COLO829 (cell line): ENCODE measurements around the gene ANKLE1.

Experiments used
- DNase-seq: peaks from one replicate; pipeline ENCODE4 v3.0.0; 2012; ENCODE audit warnings: low spot score

The ANKLE1 gene

GRCh38 chr19:17325881-17326594 is 44.3 kb downstream of the ANKLE1 start:
- no peak for DNase-seq

- no peak for DNase-seq
Measured at GRCh38 chr19:17326595-17326966, 44.9 kb downstream of the ANKLE1 start.

- no peak for DNase-seq
Measured at GRCh38 chr19:17327068-17327653, 45.5 kb downstream of the ANKLE1 start.

GRCh38 chr19:17327654-17328516 is 46.2 kb downstream of the ANKLE1 start:
- DNase-seq: no peak

- DNase-seq: no peak
Measured at GRCh38 chr19:17328517-17329365, 47.0 kb downstream of the ANKLE1 start.

- no peak for DNase-seq
Measured at GRCh38 chr19:17329366-17330261, 47.9 kb downstream of the ANKLE1 start.

- DNase-seq: no peak
Measured at GRCh38 chr19:17330262-17331044, 48.8 kb downstream of the ANKLE1 start.

- DNase-seq: no peak
Measured at GRCh38 chr19:17331045-17331558, 49.4 kb downstream of the ANKLE1 start.

- DNase-seq: no peak
Measured at GRCh38 chr19:17332360-17332676, 50.6 kb downstream of the ANKLE1 start.

- peak; percentile 55 for DNase-seq
Measured at GRCh38 chr19:17332677-17333581, 51.2 kb downstream of the ANKLE1 start.

GRCh38 chr19:17333611-17334413 is 52.1 kb downstream of the ANKLE1 start:
- no peak for DNase-seq

GRCh38 chr19:17334414-17335409 is 53.0 kb downstream of the ANKLE1 start, which contains the start of gene ANO8:
Gene ANO8 (minus strand): TSS chr19:17334855. CDS start chr19:17334670, 185 bp downstream.
- DNase-seq: peak; percentile 85

- no peak for DNase-seq
Measured at GRCh38 chr19:17335575-17335974, 53.9 kb downstream of the ANKLE1 start.
